HG03139 (cell line): ENCODE measurements around the gene C11orf98.
"Not testable (repeated sequence)": the region's sequence is repeated elsewhere in the genome, so short reads cannot be mapped to it uniquely, and the experiment has no call there.

Experiments used
- ATAC-seq: cut with Tn5 transposase; IDR thresholded peaks from one replicate; pipeline ENCODE4 v1.9.1; 2021; ENCODE audit not compliant: unreplicated experiment

Gene C11orf98

DNA sequence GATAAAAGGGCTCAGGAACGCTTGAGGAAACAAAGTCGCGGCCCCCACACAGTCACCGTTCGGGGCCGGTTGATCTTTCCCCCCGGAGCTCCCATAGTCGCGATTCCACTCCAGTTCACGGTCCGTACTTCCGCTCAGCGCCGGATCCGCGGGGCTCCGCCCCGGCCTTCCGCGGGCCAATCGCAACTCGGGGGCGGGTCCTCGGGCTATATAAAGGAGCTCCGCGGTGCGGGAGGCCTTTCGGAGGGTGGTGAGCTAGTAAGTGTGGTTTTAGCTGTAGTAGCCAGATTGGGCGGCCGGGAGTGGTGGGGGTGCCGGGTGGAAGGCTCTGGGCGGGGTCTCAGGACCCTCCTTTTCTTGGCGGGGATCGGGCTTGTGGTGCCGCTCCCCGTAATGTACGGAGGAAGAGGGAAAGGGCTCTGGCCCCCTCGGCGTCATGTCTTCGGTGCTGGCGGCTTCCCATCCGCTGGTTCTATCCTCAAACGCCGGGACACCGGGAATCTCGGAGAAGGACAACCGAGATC lies at the start of gene C11orf98, which contains the start of gene CSKMT:
Gene C11orf98 (minus strand): TSS at position 136 of the 524 bp plus-strand sequence. CDS start 41 bp downstream, at position 95.
Gene CSKMT (plus strand): TSS at position 238 of the 524 bp plus-strand sequence. CDS start 568 bp downstream, outside the sequence.
- peak; percentile 69 for ATAC-seq

- no peak for ATAC-seq
Measured at GRCh38 chr11:62713343-62713742, 48.3 kb upstream of the C11orf98 start.

DNA sequence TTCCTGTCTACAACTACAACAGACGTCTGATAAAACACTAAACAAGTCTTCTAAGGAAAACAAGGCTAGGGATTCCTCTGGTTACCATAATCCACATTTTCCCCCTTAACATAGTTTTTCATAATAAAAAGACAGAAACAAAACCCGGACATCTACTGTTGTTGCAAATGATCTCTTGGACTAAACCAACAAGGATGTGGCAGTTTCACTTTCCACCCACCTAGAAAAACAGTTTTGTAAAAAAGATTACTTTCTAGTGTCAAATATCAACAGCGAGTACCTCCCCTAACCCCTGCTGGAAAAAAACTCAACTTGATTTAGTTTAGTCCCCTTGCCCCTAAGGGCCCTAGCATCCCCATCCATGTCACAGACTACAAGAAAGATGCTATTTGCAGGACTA lies 47.9 kb upstream of the C11orf98 start:
- ATAC-seq: no peak

- ATAC-seq: no peak
Measured at GRCh38 chr11:62712276-62712812, 47.3 kb upstream of the C11orf98 start.

GRCh38 chr11:62710001-62710345 lies 45.0 kb upstream of the C11orf98 start:
- no peak for ATAC-seq

- peak; percentile 57 for ATAC-seq
Measured at GRCh38 chr11:62709247-62710000, 44.4 kb upstream of the C11orf98 start.

GRCh38 chr11:62708793-62709192 lies 43.8 kb upstream of the C11orf98 start:
- no peak for ATAC-seq

GRCh38 chr11:62708392-62708791 lies 43.4 kb upstream of the C11orf98 start:
- no peak for ATAC-seq

GRCh38 chr11:62707277-62707861 lies 42.4 kb upstream of the C11orf98 start, which contains the start of the genes BSCL2 and GNG3:
Gene BSCL2, minus strand, starts transcription at chr11:62707424. Its CDS starts 229 bp downstream, at chr11:62707195.
Gene GNG3, plus strand, starts transcription at chr11:62707676. Its CDS starts 620 bp downstream, at chr11:62708296.
- no peak for ATAC-seq

DNA sequence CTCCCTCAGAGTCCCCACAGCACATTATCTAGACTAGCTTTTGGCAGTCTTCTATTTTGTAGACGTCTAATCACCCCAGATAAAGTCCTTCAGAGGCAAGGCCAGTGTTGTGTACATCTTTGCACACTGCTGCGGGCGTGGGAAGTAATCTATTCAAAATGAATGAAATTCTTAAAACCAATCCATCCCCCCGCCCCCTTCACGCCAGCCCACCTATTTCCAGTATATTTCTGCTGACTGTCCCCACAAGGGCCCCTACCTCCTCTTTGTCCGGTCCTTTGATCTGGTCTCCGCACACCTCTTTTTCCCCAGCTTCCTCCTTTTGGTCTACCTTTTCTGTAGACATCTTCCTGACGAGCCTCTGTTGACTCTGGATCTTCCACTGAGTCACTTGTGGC lies 41.8 kb upstream of the C11orf98 start:
- no peak for ATAC-seq

DNA sequence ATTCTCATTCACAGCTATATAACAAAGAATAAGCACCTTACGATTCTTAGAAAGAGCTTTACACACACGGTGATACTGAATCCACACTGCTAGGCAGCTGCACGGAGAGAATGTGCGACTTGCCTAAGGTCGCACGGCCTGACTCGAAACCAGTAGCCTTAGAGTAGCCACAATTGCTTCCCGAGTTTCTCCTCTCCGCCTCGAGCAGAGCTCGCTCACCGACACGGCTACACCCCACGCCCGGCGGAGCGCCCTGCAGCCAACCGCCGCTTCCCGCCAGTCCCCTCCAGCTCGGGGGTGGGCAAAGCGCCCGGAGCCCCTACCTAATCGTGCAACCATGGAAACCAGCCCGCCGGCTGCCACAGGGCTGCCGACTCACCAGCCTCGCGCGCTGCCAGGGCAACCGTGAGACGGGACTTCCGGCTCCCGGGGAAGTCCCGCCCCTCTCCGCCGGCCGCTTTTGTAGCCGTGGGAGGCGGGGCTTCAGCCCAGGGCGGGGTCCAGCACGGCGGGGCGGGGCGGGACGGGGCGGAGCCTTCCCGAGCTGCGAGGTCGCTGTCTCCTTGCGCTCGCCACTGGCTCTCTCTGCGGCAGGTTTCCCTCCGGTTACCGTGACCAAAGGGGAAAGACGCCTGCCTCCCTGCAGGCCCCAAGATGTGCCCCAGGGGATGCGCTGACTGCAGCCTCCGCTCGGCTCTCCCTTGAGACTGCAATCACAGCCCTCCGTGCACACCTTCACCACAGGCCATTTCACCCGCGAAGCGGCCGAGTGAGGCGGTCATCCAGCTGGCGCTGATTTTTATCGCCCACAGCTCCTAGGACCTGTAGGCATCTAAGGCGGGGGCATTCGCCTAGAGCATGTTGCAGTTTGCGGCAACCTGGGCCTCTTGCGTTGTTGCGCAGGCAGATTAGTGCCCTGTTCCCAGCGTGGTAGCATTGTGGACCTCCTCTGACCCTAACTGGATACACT lies 41.2 kb upstream of the C11orf98 start:
- peak; percentile 57 for ATAC-seq

GRCh38 chr11:62705413-62705812 lies 40.4 kb upstream of the C11orf98 start:
- no peak for ATAC-seq

DNA sequence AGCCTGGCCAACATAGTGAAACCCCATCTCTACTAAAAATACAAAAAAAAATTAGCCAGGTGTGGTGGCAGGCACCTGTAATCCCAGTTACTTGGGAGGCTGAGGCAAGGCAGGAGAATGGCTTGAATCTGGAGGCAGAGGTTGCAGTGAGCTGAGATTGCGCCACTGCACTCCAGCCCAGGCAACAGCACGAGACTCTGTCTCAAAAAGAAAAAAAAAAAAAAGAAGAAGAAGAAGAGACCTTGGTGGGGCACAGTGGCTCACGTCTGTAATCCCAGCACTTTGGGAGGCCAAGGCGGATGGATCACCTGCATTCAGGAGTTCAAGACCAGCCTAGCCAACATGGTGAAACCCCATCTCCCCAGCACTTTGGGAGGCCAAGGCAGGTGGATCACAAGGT lies 38.9 kb upstream of the C11orf98 start:
- ATAC-seq: not testable (repeated sequence)

GRCh38 chr11:62702246-62702645 lies 37.2 kb upstream of the C11orf98 start:
- ATAC-seq: no peak

- ATAC-seq: no peak
Measured at GRCh38 chr11:62694455-62695167, 29.6 kb upstream of the C11orf98 start.

GRCh38 chr11:62693624-62694023 lies 28.6 kb upstream of the C11orf98 start:
- not testable (repeated sequence) for ATAC-seq

DNA sequence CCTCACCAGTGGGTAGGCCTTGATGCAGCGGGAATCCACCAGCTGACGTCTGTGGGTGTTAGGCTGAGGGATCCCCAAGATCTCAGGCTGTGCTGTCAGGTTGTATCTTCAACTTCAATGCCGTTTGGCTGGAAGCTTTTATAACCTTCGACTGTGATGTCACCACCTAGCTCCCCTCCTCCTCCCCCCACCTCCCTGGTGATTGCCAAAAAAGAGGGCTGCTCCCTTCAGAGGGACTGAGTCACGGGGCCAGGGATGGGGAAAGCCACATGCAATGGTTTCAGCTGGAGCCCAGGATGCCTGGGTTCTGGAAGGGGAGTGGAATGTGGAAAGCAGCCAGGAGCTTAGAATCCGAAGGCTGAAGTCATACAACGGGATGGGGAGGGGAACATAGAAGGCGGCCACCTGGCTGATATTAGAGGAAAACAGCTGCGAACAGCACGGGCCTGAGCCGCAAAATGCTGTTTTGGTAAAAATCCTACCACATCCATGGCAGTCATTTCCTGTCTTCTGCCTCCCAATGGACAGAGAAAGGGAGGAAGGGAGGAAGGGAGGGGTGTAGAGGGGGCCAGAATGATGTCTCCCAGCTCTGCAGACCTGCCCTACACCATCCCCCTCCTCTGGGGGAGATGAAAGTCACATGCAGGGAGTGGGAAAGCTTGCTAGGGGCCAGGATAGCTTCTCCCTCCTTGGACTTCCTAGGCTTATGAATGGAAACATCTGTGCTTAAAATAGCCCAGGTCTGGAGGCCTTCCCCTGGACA lies 24.6 kb upstream of the C11orf98 start, which contains the start of gene LRRN4CL:
Gene LRRN4CL (minus strand): TSS at position 110 of the 763 bp plus-strand sequence. CDS start 1,022 bp downstream, outside the sequence.
- no peak for ATAC-seq

DNA sequence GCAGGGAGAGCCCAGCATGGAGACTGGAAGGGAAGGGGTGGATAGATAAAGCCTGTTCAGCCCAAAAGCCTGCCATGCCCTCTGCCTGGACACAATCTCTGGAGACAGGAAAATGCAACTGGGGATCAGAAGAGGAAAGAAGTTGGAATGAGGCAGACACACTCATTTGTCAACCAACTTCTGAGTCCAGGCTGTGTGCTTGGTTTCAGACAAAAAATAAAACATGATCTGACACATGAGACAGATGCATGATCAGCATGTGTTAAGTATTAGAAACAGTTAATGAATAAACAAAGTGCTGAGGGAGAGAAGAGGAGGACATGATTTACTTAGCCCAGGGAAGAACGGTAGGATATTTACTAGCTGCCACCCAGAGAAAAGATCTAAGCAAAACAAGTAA lies 23.5 kb upstream of the C11orf98 start:
- ATAC-seq: no peak
